ENCODE data around the gene AK9. TPM values are rescaled to one million over a fixed set of nuclear protein-coding genes. Genes with fewer than 3 reads are reported as not detected.

The AK9 gene
- polyA plus RNA-seq, 1 of the 3 experiments (the other 2 are of a cell fraction): 0.76 TPM

DNA sequence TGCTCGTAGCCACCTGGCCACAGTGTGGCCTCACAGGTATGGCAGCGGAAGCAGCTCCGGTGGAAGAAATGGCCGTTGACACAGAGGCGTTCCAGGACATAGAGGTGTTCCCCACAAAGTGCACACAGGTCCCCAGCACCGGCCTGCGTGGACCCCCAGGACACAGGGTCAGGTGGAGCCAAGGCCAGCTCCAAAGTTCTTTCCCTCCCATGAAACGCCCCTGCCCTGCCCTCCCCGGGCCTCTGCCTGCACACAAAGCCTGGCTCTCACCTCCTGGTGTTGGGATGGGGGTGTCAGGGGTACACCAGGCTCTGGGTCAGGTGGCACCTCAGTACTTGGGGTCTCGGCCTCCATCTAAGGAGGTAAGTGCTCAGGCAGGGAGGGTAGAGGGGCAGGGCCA is 243.9 kb downstream of the AK9 start:
- no peak for TF ChIP-seq RAD21 (IDR thresholded peaks at IDR 0.05; ENCODE audit: low read length)
- TF ChIP-seq MEF2A (IDR thresholded peaks at IDR 0.05; ENCODE audit: borderline replicate concordance, low read depth): no peak
- WGBS (ENCODE audit: low lambda C conversion rate): 80% methylated on average over 6 of the region's 10 CpGs
- peaks cover 8 to 56% of the 10 kb centered on the region in 2 experiments for H3K36me3 ChIP-seq (replicated peaks in 1 of 2; ENCODE audit: control insufficient read depth in 1 of 2, insufficient read depth in 2 of 2, low read length in 1 of 2)
- no peak overlapping the region for H3K27ac ChIP-seq (ENCODE audit: low read depth in 2 of 2, low read length in 1 of 2)
- H3K4me3 ChIP-seq (ENCODE audit: low read depth in 2 of 2, low read length in 1 of 2): no peak overlapping the region
- no peaks in the 10 kb centered on the region for H3K79me2 ChIP-seq (ENCODE audit: insufficient read depth)
- H3K9me3 ChIP-seq: no peaks in the 10 kb centered on the region
- no peak for DNase-seq
- no peak overlapping the region for H3K9ac ChIP-seq
- H3K27me3 ChIP-seq (ENCODE audit: insufficient read depth): no peaks in the 10 kb centered on the region
- H3K4me2 ChIP-seq: no peak overlapping the region
- peaks cover 0 to 9% of the 10 kb centered on the region in 2 experiments; a peak in 1 of 4 replicates for H3K4me1 ChIP-seq (ENCODE audit: control insufficient read depth in 1 of 2, insufficient read depth in 2 of 2, low read depth in 1 of 2, low read length in 1 of 2)
- H3K9me2 ChIP-seq: no peaks in the 10 kb centered on the region
- CTCF ChIA-PET: no interaction called here
- no peak overlapping the region for H2AFZ ChIP-seq (ENCODE audit: low read depth)
- no peaks in the 10 kb centered on the region for H3F3A ChIP-seq (replicated peaks; ENCODE audit: insufficient read depth)
- POLR2A ChIA-PET: interaction anchor here (0.9 kb wide), 1 partner anchor 8 kb away, joined by 3 read pairs; the partner anchor contains the start of gene MICAL1
- no peaks in the 10 kb centered on the region for H4K20me1 ChIP-seq (ENCODE audit: insufficient read depth)

DNA sequence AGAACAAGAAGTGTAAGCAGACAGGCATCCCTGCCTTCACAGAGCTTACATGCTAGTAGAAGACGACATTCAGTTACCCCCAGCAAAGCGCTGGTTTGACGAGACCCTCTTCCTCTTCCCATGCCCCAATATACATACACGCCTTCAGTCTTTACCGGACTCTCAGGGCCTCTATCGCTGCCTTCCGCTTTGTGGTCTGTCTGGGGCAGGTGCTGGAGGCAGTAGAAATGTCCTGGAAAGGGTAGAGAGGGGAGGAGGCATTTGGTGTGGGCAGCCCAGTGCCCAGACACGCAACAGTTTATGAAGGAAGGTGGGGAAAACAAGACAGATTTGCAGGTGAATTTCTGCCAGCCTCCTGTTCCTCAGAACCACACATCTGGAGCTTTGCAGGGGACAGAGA is 244.5 kb downstream of the AK9 start:
- CTCF ChIA-PET: no interaction called here

DNA sequence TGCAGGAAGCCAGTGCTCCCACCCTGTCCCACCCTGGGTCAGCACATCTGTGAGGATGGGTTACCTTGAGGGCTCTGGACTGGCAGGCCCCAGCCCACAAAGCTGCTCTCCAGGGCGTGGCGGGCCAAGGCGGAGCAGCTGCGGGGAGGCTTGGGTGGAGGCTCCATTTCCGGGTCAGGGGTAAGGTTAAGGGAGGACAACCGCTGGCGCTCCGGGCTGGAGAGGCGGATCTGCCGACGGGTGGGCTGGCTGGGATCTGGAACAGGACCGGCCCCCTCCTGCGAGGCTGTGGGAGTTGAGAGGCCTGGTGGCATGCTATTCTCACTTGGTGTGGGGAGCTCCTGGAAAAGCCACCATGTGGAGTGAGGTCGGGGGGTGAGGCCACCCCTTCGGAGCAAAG is 244.9 kb downstream of the AK9 start:
- POLR2A ChIA-PET: no interaction called here
- no peak overlapping the region for H3K4me3 ChIP-seq (ENCODE audit: low read depth in 2 of 2, low read length in 1 of 2)
- H3K4me1 ChIP-seq (ENCODE audit: control insufficient read depth in 1 of 2, insufficient read depth in 2 of 2, low read depth in 1 of 2, low read length in 1 of 2): peaks cover 0 to 19% of the 10 kb centered on the region in 2 experiments; a peak in 1 of 4 replicates
- H3K9ac ChIP-seq: no peak overlapping the region
- DNase-seq: no peak
- H4K20me1 ChIP-seq (ENCODE audit: insufficient read depth): no peaks in the 10 kb centered on the region
- no peaks in the 10 kb centered on the region for H3K27me3 ChIP-seq (ENCODE audit: insufficient read depth)
- H3K9me3 ChIP-seq: no peaks in the 10 kb centered on the region
- no peak overlapping the region for H3K27ac ChIP-seq (ENCODE audit: low read depth in 2 of 2, low read length in 1 of 2)
- H3K36me3 ChIP-seq (replicated peaks in 1 of 2; ENCODE audit: control insufficient read depth in 1 of 2, insufficient read depth in 2 of 2, low read length in 1 of 2): peaks cover 0 to 49% of the 10 kb centered on the region in 2 experiments
- no peaks in the 10 kb centered on the region for H3K9me2 ChIP-seq
- H2AFZ ChIP-seq (ENCODE audit: low read depth): no peak overlapping the region
- no peaks in the 10 kb centered on the region for H3K79me2 ChIP-seq (ENCODE audit: insufficient read depth)
- no peaks in the 10 kb centered on the region for H3F3A ChIP-seq (replicated peaks; ENCODE audit: insufficient read depth)
- CTCF ChIA-PET: no interaction called here
- H3K4me2 ChIP-seq: no peak overlapping the region
- 89% methylated on average over 13 of the region's 15 CpGs for WGBS (ENCODE audit: low lambda C conversion rate)
- TF ChIP-seq TEAD4 (IDR thresholded peaks at IDR 0.05; ENCODE audit: borderline replicate concordance, insufficient read depth) (no peak), SMC3 (IDR thresholded peaks at IDR 0.05; ENCODE audit: low read depth, low read length) (no peak), TCF12 (IDR thresholded peaks at IDR 0.05) (no peak), NRF1 (IDR thresholded peaks at IDR 0.05; ENCODE audit: low read depth, low read length) (no peak), RCOR1 (IDR thresholded peaks at IDR 0.05; ENCODE audit: low read length) (no peak), FOSL2 (IDR thresholded peaks at IDR 0.05; ENCODE audit: borderline replicate concordance, low read depth) (no peak), FOXJ3 (CRISPR knock-in tag; IDR thresholded peaks at IDR 0.05) (no peak), GABPA (IDR thresholded peaks at IDR 0.05; ENCODE audit: low read depth) (no peak), RAD21 (IDR thresholded peaks at IDR 0.05; ENCODE audit: low read length) (no peak), RXRA (IDR thresholded peaks at IDR 0.05; ENCODE audit: borderline replicate concordance, low read depth) (no peak)
- TF ChIP-seq, protein P1, sequence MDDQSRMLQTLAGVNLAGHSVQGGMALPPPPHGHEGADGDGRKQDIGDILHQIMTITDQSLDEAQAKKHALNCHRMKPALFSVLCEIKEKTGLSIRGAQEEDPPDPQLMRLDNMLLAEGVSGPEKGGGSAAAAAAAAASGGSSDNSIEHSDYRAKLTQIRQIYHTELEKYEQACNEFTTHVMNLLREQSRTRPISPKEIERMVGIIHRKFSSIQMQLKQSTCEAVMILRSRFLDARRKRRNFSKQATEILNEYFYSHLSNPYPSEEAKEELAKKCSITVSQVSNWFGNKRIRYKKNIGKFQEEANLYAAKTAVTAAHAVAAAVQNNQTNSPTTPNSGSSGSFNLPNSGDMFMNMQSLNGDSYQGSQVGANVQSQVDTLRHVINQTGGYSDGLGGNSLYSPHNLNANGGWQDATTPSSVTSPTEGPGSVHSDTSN (IDR thresholded peaks at IDR 0.05): no peak
- TF ChIP-seq, protein P2, sequence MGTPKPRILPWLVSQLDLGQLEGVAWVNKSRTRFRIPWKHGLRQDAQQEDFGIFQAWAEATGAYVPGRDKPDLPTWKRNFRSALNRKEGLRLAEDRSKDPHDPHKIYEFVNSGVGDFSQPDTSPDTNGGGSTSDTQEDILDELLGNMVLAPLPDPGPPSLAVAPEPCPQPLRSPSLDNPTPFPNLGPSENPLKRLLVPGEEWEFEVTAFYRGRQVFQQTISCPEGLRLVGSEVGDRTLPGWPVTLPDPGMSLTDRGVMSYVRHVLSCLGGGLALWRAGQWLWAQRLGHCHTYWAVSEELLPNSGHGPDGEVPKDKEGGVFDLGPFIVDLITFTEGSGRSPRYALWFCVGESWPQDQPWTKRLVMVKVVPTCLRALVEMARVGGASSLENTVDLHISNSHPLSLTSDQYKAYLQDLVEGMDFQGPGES (IDR thresholded peaks at IDR 0.05; ENCODE audit: low read depth, low read length): no peak
- TF ChIP-seq, protein P3, sequence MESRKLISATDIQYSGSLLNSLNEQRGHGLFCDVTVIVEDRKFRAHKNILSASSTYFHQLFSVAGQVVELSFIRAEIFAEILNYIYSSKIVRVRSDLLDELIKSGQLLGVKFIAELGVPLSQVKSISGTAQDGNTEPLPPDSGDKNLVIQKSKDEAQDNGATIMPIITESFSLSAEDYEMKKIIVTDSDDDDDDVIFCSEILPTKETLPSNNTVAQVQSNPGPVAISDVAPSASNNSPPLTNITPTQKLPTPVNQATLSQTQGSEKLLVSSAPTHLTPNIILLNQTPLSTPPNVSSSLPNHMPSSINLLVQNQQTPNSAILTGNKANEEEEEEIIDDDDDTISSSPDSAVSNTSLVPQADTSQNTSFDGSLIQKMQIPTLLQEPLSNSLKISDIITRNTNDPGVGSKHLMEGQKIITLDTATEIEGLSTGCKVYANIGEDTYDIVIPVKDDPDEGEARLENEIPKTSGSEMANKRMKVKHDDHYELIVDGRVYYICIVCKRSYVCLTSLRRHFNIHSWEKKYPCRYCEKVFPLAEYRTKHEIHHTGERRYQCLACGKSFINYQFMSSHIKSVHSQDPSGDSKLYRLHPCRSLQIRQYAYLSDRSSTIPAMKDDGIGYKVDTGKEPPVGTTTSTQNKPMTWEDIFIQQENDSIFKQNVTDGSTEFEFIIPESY (IDR thresholded peaks at IDR 0.05; ENCODE audit: borderline replicate concordance, low read depth): no peak

More for the DNA sequence above, 244.5 kb downstream of the AK9 start:
- Histone ChIP-seq H3K36me3 (replicated peaks in 1 of 2; ENCODE audit: control insufficient read depth in 1 of 2, insufficient read depth in 2 of 2, low read length in 1 of 2) (peaks cover 2 to 51% of the 10 kb centered on the region in 2 experiments), H3K4me2 (no peak overlapping the region), H3K9me3 (no peaks in the 10 kb centered on the region), H3K79me2 (ENCODE audit: insufficient read depth) (no peaks in the 10 kb centered on the region), H3K27me3 (ENCODE audit: insufficient read depth) (no peaks in the 10 kb centered on the region), H3F3A (replicated peaks; ENCODE audit: insufficient read depth) (no peaks in the 10 kb centered on the region), H4K20me1 (ENCODE audit: insufficient read depth) (no peaks in the 10 kb centered on the region), H3K27ac (ENCODE audit: low read depth in 2 of 2, low read length in 1 of 2) (no peak overlapping the region), H3K4me3 (ENCODE audit: low read depth in 2 of 2, low read length in 1 of 2) (no peak overlapping the region), H2AFZ (ENCODE audit: low read depth) (no peak overlapping the region), H3K4me1 (ENCODE audit: control insufficient read depth in 1 of 2, insufficient read depth in 2 of 2, low read depth in 1 of 2, low read length in 1 of 2) (peaks cover 0 to 15% of the 10 kb centered on the region in 2 experiments; a peak in 1 of 4 replicates), H3K9ac (no peak overlapping the region), H3K9me2 (no peaks in the 10 kb centered on the region)
- DNase-seq: no peak
- POLR2A ChIA-PET: interaction anchor here (0.9 kb wide), 1 partner anchor 9 kb away, joined by 3 read pairs; the partner anchor contains the start of gene MICAL1
- TF ChIP-seq RFX5 (IDR thresholded peaks at IDR 0.05; ENCODE audit: low read length): no peak
- WGBS (ENCODE audit: low lambda C conversion rate): 85% methylated on average over 8 of the region's 8 CpGs
